Stimulated activated naive CD8-positive, alpha-beta T cell treated with anti-CD3 and anti-CD28 coated beads, Interleukin-15, Interleukin-2, amounts not matched to agents 100 U/mL and 50 U/mL, for 24 hours (primary cell): Measurements from ENCODE around the gene TMEM54.

Experiments
- ATAC-seq: fragments of 150-1000 bp; cut with Tn5 transposase; one replicate; pipeline ENCODE4 v1.10.0; 2021
- DNase-seq: peaks from one replicate; pipeline ENCODE4 v3.0.0; 2021

The TMEM54 gene

GRCh38 chr1:32864375-32865019, 36.7 kb downstream of the TMEM54 start:
- ATAC-seq, result no peak
- no peak for DNase-seq

DNA sequence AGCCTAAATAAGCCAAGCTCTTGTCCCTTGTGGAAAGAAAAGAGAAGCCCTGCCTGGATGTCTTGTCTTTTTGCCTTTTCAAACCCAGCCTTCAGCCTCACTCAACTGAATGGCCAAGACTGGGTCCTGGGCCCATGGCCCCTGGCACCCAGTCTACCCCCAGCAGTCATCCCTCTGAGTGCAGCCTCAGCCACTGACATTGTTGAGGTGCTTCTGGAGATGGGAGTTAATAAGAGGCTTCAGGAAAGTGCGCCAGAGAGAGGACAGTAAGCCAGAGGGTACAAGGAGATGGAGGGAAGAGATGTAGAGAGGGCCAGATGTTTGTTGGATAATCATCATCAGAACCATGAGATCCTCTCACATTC, 37.3 kb downstream of the TMEM54 start:
- DNase-seq (no peak), ATAC-seq (no peak)

- ATAC-seq (no peak), DNase-seq (no peak)
These were observed 37.8 kb downstream of the TMEM54 start for GRCh38 chr1:32863218-32863880.

GRCh38 chr1:32861904-32862695, 39.1 kb downstream of the TMEM54 start:
- DNase-seq, result no peak
- ATAC-seq, result no peak

DNA sequence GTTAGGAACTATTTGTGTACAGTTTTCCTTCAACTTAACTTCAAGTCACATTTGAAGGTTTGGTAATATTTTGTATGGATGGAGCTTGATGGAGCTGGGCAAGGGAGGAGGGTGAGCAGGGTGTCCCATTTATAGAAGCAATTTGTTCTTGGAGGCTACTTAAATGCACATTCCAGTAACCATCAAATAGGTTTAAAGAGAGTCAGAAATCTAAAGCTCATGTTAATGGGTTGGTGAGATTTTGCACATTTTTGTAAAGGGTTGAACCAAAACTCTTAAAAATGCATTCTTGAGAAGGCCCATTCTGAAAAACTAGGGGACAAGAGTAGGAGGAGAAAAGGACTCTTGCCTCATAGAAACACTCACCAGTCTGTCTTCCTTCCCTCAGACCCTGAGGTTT, 40.6 kb downstream of the TMEM54 start:
- ATAC-seq, result no peak
- no peak for DNase-seq

DNA sequence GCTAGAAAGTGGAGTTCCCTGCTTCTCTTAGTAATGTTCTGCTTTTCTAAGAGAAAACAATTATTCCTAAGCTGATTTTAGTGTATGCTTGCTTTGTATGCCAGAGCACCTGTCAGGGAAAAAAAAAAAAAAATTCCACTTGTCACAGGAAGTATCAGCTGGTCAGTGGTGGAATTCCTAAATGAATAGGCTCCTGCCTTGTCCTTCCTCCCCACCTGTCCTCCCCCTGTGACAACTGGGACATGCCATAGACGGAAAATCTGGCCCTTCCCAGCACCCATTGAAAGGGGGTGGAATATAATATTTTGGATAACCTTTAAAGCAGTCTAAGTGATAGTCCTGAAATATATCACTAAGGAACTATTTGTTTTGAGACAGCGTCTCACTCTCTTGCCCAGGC, 41.3 kb downstream of the TMEM54 start:
- ATAC-seq, result no peak
- no peak for DNase-seq

GRCh38 chr1:32858791-32859190, 42.4 kb downstream of the TMEM54 start:
- ATAC-seq (no peak), DNase-seq (no peak)

DNA sequence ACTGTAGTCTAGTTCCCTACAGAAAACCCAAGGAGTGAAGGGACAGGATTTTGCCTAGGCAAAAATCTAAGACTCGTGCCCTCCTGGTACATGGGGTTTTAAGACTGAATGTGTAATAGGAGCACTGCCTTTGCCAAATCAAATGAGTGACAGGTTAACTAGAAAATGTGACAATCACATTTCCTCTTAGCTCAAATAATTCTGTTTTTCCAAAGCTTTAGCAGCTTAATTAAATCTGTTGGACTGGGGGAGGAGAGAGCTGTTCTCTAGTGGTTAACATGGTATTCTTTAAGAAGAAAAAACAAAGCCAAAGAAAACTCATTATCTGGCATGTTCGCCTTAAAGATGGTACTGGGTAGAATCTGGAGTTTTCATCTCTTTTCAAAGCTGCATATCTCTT, 43.1 kb downstream of the TMEM54 start:
- ATAC-seq (no peak), DNase-seq (no peak)

DNA sequence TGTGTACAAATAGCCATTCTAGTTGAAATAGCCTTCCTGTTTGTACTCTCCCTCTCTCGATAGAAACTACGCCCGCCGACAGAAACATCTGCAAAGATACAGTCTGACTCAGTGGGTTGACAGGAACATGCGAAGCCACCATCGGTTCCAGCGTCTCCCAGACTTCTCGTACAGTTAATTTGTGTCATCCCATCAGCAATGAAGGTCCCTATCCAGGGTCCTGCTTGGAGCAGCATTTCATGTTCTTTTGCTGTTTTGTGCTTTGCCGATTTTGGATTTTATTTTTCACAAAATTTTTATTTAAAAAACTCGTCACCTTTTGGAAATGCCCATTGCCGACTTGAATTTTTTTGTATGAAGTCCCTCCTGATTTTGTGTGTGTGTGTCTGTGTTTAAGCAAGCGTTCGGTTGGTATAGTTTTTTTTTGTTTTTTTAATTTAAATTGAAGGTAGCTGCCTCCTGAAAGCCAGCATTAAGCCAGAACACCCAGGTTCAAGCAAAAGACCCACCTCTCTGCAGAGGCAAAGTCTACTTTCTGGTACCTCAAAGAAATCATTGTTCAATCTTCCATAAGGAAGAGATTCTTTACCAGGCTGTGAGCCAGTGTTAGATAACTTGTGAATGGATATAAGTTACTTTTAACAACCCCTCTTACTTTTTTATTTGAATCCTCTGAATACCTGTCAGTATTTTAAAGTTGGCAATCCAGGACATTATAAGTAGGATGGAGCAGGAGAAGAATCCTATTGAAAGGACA, 45.1 kb downstream of the TMEM54 start:
- ATAC-seq, result no peak
- no peak for DNase-seq

DNA sequence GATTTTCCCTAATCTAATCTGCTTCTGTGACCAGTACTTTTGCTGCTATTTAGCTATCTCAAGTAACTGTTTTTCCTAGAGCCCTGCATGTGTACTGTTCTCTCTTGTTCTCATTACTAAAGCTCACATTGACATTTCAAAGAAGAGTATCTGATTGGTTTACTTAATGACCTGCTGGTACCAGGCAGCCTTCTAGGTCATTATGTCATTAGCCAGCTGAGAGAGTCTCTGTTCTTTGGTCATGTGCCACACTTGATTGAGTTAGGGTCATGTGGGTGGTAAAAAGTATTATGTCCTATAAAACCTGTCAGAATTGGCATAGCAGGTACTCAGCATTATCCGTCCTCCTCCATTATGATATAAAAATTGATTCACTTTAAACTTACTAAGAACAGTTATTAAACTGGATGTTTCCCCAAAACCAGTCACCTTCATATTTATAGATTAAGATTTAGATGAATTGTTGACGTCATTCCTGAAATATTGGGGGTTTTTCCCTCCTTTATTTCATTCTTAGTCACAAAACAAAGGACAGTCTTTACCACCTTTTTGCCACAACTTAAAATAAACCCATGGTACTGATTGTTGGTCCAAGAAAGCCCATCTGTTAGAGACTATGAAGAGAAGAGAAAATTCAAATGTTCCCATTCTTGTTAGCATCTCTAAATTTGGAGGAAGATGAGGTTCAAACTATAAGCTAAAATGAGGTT, 52.7 kb downstream of the TMEM54 start:
- DNase-seq, result no peak
- ATAC-seq, result no peak
